ENCODE data around the gene STH. TPM values are rescaled to one million over a fixed set of nuclear protein-coding genes. Genes with fewer than 3 reads are reported as not detected.
"Not testable (repeated sequence)": the region's sequence is repeated elsewhere in the genome, so short reads cannot be mapped to it uniquely, and the experiment has no call there.

The STH gene
- total RNA-seq, 2 donors from 2014 or later, result not detected

- ATAC-seq, result no peak
- DNase-seq, result no peak
- intact Hi-C loops (cut with DNase I), result loop anchor here (5.0 to 10.0 kb wide), 3 partner anchors 37 to 265 kb away; no protein-coding TSS in a partner anchor
Observed at GRCh38 chr17:46000292-46000691, 1.2 kb downstream of the STH start.

GRCh38 chr17:46000757-46001156 is 1.7 kb downstream of the STH start:
- ATAC-seq (no peak), DNase-seq (no peak)
- intact Hi-C loops (cut with DNase I), result loop anchor here (5.0 to 10.0 kb wide), 3 partner anchors 37 to 264 kb away; no protein-coding TSS in a partner anchor

GRCh38 chr17:46001390-46002310 is 2.6 kb downstream of the STH start:
- intact Hi-C loops (cut with DNase I), result loop anchor here (2.0 to 10.0 kb wide), 4 partner anchors 36 to 263 kb away; no protein-coding TSS in a partner anchor
- ATAC-seq (peak in 1 of 2 donors; percentile 8), DNase-seq (no peak)

- DNase-seq (peak; percentile 55), ATAC-seq (peak; percentile 64 to 79)
- intact Hi-C loops (cut with DNase I), result loop anchor here (2.0 to 10.0 kb wide), 4 partner anchors 35 to 262 kb away; no protein-coding TSS in a partner anchor
Observed at GRCh38 chr17:46002311-46002972, 3.4 kb downstream of the STH start.

- no peak for ATAC-seq
- intact Hi-C loops (cut with DNase I), result loop anchor here (2.0 to 10.0 kb wide), 4 partner anchors 34 to 262 kb away; no protein-coding TSS in a partner anchor
- no peak for DNase-seq
Observed at GRCh38 chr17:46002973-46003316, 3.9 kb downstream of the STH start.

GRCh38 chr17:46003907-46004748 is 5.1 kb downstream of the STH start:
- peak; percentile 62 to 68 for ATAC-seq
- DNase-seq, result peak; percentile 39
- intact Hi-C loops (cut with DNase I), result loop anchor here (2.0 to 10.0 kb wide), 4 partner anchors 33 to 261 kb away; no protein-coding TSS in a partner anchor

- intact Hi-C loops (cut with DNase I), result loop anchor here in 1 of 2 donors (10.0 kb wide), 1 partner anchor 259 kb away; no protein-coding TSS in a partner anchor
- DNase-seq, ATAC-seq: not testable (repeated sequence)
Observed at GRCh38 chr17:46006082-46006481, 7.0 kb downstream of the STH start.

- ATAC-seq, result no peak
- intact Hi-C loops (cut with DNase I), result loop anchor here in 1 of 2 donors (10.0 kb wide), 1 partner anchor 257 kb away; no protein-coding TSS in a partner anchor
- DNase-seq, result no peak
Observed at GRCh38 chr17:46007461-46007965, 8.5 kb downstream of the STH start.

- intact Hi-C loops (cut with DNase I), result loop anchor here in 1 of 2 donors (10.0 kb wide), 1 partner anchor 256 kb away; no protein-coding TSS in a partner anchor
- DNase-seq (no peak), ATAC-seq (no peak)
Observed at GRCh38 chr17:46008591-46008990, 9.5 kb downstream of the STH start.

- intact Hi-C loops (cut with DNase I), result loop anchor here in 1 of 2 donors (10.0 kb wide), 1 partner anchor 255 kb away; no protein-coding TSS in a partner anchor
- DNase-seq (no peak), ATAC-seq (no peak)
Observed at GRCh38 chr17:46009681-46010596, 10.9 kb downstream of the STH start.

GRCh38 chr17:46010597-46011186 is 11.6 kb downstream of the STH start:
- DNase-seq, result no peak
- no peak for ATAC-seq
- intact Hi-C loops (cut with DNase I), result no loop called here

GRCh38 chr17:46011711-46012505 is 12.9 kb downstream of the STH start:
- ATAC-seq, result no peak
- intact Hi-C loops (cut with DNase I), result no loop called here
- no peak for DNase-seq

GRCh38 chr17:46012506-46013079 is 13.5 kb downstream of the STH start:
- ATAC-seq, result no peak
- intact Hi-C loops (cut with DNase I), result no loop called here
- no peak for DNase-seq

- intact Hi-C loops (cut with DNase I), result no loop called here
- DNase-seq (no peak), ATAC-seq (no peak)
Observed at GRCh38 chr17:46013127-46013501, 14.1 kb downstream of the STH start.

- DNase-seq, result no peak
- intact Hi-C loops (cut with DNase I), result no loop called here
- ATAC-seq, result no peak
Observed at GRCh38 chr17:46013502-46014165, 14.6 kb downstream of the STH start.
